GM19023 (cell line): Measurements from ENCODE around the gene NOX3.

ENCODE experiments used
- ATAC-seq: cut with Tn5 transposase; IDR thresholded peaks from one replicate; pipeline ENCODE4 v1.9.1; 2021; ENCODE audit warnings: mild to moderate bottlenecking, moderate library complexity; ENCODE audit not compliant: unreplicated experiment

The NOX3 gene

GRCh38 chr6:155402656-155403304 lies 52.9 kb downstream of the NOX3 start:
- ATAC-seq: no peak

GRCh38 chr6:155400654-155400965 lies 55.0 kb downstream of the NOX3 start:
- ATAC-seq: no peak

- ATAC-seq: no peak
Measured at GRCh38 chr6:155399745-155400653, 55.6 kb downstream of the NOX3 start.

GRCh38 chr6:155399062-155399744 lies 56.4 kb downstream of the NOX3 start:
- no peak for ATAC-seq

- ATAC-seq: no peak
Measured at GRCh38 chr6:155398701-155399061, 57.0 kb downstream of the NOX3 start.

- no peak for ATAC-seq
Measured at GRCh38 chr6:155398221-155398620, 57.4 kb downstream of the NOX3 start.

- no peak for ATAC-seq
Measured at GRCh38 chr6:155397172-155397705, 58.4 kb downstream of the NOX3 start.

GRCh38 chr6:155396605-155397004 lies 59.0 kb downstream of the NOX3 start:
- no peak for ATAC-seq

GRCh38 chr6:155395339-155395738 lies 60.3 kb downstream of the NOX3 start:
- ATAC-seq: no peak

GRCh38 chr6:155389130-155389529 lies 66.5 kb downstream of the NOX3 start:
- no peak for ATAC-seq

- no peak for ATAC-seq
Measured at GRCh38 chr6:155388591-155388990, 67.0 kb downstream of the NOX3 start.

GRCh38 chr6:155387481-155387880 lies 68.2 kb downstream of the NOX3 start:
- no peak for ATAC-seq

GRCh38 chr6:155384321-155384952 lies 71.2 kb downstream of the NOX3 start:
- ATAC-seq: no peak

GRCh38 chr6:155383913-155384312 lies 71.7 kb downstream of the NOX3 start:
- ATAC-seq: no peak

GRCh38 chr6:155382338-155382685 lies 73.3 kb downstream of the NOX3 start:
- no peak for ATAC-seq

- ATAC-seq: no peak
Measured at GRCh38 chr6:155381673-155382337, 73.8 kb downstream of the NOX3 start.

GRCh38 chr6:155380666-155381332 lies 74.8 kb downstream of the NOX3 start:
- ATAC-seq: no peak

GRCh38 chr6:155378724-155379123 lies 76.9 kb downstream of the NOX3 start:
- ATAC-seq: no peak

GRCh38 chr6:155378276-155378675 lies 77.4 kb downstream of the NOX3 start:
- ATAC-seq: no peak

- ATAC-seq: no peak
Measured at GRCh38 chr6:155377061-155377460, 78.6 kb downstream of the NOX3 start.
